Testis (tissue), 2 donors: ENCODE data around the gene TMEM252.

Experiments
- POLR2A ChIP-seq: fragments of 450-650 bp; IDR thresholded peaks from one replicate; pipeline ENCODE4 v1.6.1; 2017; ENCODE audit warnings: antibody characterized with exemption, mild to moderate bottlenecking, moderate library complexity
- TF ChIP-seq, protein P1 (sequence below), 3 experiments: fragments of 450-650 bp in 2 of 3; fragments of 200-600 bp in 1 of 3; sonication (generic) in 1 of 3; IDR thresholded peaks; one replicate each; pipeline ENCODE4 v1.5.1; 2016 to 2019; ENCODE audit warnings: antibody characterized with exemption in 3 of 3, mild to moderate bottlenecking in 2 of 3, moderate library complexity in 1 of 3

GRCh38 chr9:68497629-68498028 lies 43.1 kb downstream of the TMEM252 start:
- no peak for TF ChIP-seq POLR2A
- TF ChIP-seq, protein P1, sequence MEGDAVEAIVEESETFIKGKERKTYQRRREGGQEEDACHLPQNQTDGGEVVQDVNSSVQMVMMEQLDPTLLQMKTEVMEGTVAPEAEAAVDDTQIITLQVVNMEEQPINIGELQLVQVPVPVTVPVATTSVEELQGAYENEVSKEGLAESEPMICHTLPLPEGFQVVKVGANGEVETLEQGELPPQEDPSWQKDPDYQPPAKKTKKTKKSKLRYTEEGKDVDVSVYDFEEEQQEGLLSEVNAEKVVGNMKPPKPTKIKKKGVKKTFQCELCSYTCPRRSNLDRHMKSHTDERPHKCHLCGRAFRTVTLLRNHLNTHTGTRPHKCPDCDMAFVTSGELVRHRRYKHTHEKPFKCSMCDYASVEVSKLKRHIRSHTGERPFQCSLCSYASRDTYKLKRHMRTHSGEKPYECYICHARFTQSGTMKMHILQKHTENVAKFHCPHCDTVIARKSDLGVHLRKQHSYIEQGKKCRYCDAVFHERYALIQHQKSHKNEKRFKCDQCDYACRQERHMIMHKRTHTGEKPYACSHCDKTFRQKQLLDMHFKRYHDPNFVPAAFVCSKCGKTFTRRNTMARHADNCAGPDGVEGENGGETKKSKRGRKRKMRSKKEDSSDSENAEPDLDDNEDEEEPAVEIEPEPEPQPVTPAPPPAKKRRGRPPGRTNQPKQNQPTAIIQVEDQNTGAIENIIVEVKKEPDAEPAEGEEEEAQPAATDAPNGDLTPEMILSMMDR (IDR thresholded peaks at IDR 0.05): no peak
